AG09309 (cell line): ENCODE data around the gene GPR156.
A peak's percentile ranks its signal among the peaks of the same experiment; 100 is the strongest.

ENCODE experiments used
- DNase-seq: peaks from one replicate; pipeline ENCODE4 v3.0.0-alpha.2; 2010; ENCODE audit warnings: low read depth
- H3K4me3 ChIP-seq: 2 replicates; pipeline ENCODE4 v1.5.1; 2011; ENCODE audit warnings: mild to moderate bottlenecking, low read depth, low read length, moderate library complexity; ENCODE audit not compliant: control insufficient read depth
- TF ChIP-seq, protein P1 (sequence below): IDR thresholded peaks from 2 replicates; pipeline ENCODE4 v1.5.1; 2011; ENCODE audit warnings: mild to moderate bottlenecking, low read depth, low read length, inconsistent platforms; ENCODE audit not compliant: insufficient read depth, control insufficient read depth; ENCODE audit errors: missing control alignments

The GPR156 gene

DNA sequence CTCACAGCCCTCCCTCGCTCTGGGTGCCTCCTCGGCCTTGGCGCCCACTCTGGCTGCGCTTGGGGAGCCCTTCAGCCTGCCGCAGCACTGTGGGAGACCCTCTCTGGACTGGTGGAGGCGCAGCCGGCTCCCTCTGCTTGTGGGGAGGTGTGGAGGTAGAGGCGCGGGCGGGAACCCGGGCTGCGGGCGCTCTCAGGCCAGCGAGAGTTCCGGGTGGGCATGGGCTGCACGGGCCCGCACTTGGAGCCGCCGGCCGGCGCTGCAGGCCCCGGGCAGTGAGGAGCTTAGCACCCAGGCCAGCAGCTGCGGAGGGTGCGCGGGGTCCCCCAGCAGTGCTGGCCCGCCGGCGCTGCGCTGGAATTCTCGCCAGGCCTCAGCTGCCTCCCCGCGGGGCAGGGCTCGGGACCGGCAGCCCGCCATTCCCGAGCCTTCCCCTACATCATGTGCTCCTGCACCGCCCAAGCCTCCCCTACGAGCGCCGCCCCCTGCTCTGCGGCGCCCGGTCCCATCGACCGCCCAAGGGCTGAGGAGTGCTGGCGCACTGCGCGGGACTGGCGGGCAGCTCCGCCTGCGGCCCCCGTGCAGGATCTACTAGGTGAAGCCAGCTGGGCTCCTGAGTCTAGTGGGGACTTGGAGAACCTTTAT is 144.8 kb downstream of the GPR156 start:
- TF ChIP-seq, protein P1, sequence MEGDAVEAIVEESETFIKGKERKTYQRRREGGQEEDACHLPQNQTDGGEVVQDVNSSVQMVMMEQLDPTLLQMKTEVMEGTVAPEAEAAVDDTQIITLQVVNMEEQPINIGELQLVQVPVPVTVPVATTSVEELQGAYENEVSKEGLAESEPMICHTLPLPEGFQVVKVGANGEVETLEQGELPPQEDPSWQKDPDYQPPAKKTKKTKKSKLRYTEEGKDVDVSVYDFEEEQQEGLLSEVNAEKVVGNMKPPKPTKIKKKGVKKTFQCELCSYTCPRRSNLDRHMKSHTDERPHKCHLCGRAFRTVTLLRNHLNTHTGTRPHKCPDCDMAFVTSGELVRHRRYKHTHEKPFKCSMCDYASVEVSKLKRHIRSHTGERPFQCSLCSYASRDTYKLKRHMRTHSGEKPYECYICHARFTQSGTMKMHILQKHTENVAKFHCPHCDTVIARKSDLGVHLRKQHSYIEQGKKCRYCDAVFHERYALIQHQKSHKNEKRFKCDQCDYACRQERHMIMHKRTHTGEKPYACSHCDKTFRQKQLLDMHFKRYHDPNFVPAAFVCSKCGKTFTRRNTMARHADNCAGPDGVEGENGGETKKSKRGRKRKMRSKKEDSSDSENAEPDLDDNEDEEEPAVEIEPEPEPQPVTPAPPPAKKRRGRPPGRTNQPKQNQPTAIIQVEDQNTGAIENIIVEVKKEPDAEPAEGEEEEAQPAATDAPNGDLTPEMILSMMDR = no peak
- DNase-seq = no peak
- H3K4me3 ChIP-seq = no peak overlapping the region

DNA sequence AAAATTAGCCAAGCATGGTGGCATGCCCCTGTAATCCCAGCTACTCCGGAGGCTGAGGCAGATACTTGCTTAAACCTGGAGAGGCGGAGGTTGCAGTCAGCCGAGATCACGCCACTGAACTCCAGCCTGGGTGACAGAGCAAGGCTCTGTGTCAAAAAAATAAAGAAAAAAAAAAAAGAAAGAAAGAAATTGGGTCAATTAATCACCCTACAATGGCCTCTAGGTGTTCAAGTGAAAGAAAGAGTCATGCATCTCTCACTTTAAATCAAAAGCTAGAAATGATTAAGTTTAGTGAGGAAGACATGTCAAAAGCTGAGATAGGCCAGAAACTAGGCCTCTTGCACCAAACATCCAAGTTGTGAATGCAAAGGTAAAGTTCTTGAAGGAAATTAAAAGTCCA is 145.9 kb downstream of the GPR156 start:
- TF ChIP-seq, protein P1 = no peak
- no peak for DNase-seq
- no peak overlapping the region for H3K4me3 ChIP-seq

DNA sequence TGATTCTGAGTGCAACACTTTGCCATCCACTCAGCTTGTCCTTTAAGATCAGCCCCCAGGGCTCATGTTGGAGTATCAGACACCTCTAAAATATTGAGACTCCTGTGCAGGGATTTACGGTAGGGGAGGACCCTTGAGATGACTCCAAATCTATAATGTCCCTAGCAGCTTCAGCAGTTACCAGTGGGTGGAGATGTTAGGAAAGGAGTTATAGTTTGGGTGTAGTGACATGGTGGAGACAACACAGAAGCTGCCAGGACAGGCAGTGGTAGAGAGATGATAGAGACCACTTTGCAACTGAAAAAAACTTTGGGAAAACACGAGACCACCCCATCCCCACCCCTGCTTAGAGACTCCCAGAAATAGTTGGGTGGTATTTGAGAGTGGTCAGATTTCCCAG is 147.5 kb downstream of the GPR156 start:
- TF ChIP-seq, protein P1 = no peak
- H3K4me3 ChIP-seq = no peak overlapping the region
- no peak for DNase-seq

DNA sequence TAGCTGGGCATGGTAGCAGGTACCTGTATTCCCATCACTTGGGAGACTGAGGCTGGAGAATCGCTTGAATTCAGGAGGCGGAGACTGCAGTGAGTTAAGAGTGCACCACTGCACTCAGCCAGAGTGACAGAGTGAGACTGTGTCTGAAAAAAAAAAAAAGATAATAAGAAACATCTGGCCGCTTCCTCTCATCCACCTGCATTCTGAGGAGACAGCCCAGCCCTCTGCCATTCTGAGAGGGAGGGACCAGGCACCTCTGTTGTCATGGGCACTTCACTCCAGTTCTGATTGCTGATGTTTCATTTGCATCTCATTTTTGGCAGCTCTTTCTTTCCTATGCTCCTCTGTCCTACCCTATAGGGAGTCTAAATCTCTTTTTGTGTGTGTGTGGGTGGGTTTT is 154.4 kb downstream of the GPR156 start:
- TF ChIP-seq, protein P1 = no peak
- no peak overlapping the region for H3K4me3 ChIP-seq
- DNase-seq = no peak

DNA sequence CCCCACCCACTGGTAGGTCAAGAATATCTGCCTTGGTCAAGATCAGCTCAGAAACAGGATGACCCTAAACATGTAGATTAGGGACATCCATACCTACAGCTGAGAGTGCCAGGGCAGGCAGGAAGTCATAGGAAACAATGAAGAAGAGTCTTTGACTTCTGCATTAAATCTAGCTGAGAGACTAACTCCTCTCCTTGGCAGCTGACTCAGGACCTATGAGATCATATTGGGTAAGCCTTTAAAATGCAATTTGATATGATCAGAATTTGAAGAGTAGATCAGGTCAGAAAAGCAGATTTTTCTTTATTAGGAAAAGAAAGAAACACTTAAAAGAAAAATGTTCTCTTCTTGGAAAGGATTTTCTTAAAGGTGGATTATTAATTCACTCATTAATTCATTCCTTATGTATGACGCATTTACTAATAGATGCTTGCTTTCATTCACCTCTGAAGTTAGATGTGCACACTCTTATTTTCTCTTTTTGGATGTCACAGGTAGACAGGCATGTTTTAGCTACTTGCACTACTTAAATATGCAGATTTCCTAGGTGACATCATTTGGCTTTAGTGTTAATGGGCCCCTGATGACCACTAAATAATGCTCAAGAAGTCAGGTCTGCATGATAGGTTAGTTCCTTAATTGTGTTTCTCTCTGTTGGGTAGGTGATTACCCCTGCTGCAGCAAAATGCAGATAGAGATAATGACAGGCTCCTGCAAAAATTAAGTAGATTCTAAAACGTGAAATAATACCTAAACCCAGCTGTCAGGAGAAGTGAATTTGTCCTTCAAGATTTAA is 155.1 kb downstream of the GPR156 start:
- DNase-seq = peak; percentile 4
- TF ChIP-seq, protein P1 = no peak
- no peak overlapping the region for H3K4me3 ChIP-seq

DNA sequence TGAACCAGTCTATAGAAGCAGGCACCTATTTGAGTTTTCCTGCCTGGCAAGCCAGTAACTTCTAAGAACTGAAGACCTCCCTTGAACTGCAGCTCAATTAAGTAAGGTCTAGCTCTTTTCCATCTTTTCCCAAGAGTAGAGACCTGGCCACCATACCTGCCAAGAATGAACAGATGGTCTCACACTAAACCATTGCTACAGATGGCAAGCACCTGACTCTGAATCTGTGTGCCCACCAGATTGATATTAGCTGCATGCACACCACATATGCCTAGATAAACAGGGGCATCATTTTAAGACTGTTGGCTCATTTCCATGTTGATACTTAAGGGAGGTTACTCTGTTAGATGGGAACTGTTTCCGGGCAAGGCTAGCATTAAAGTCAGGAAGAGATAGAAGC is 156.0 kb downstream of the GPR156 start:
- H3K4me3 ChIP-seq = no peak overlapping the region
- no peak for DNase-seq
- TF ChIP-seq, protein P1 = no peak
